DND-41 (cell line): ENCODE data around the gene ZNF490.

Source experiments
- ATAC-seq: fragments of 200-7000 bp; cut with Tn5 transposase; 3 replicates; pipeline ENCODE4 v1.9.1; 2021; ENCODE audit warnings: low read depth; ENCODE audit not compliant: insufficient read depth
- DNase-seq: peaks from one replicate; pipeline ENCODE4 v3.0.0-alpha.2; 2020
- H2AFZ ChIP-seq: 2 replicates; pipeline ENCODE4 v1.6.0; 2012; ENCODE audit warnings: low read depth, low read length
- H3K27ac ChIP-seq: 2 replicates; pipeline ENCODE4 v1.5.1; 2012; ENCODE audit warnings: low read length, inconsistent platforms
- H3K27me3 ChIP-seq: fragments of 200-600 bp; sonication (generic); 2 replicates; pipeline ENCODE4 v1.6.0; 2012; ENCODE audit warnings: low read length, mild to moderate bottlenecking, inconsistent platforms; ENCODE audit not compliant: insufficient read depth, poor library complexity
- H3K36me3 ChIP-seq: 2 replicates; pipeline ENCODE4 v1.5.1; 2012; ENCODE audit warnings: low read length, inconsistent platforms; ENCODE audit not compliant: insufficient read depth
- H3K4me1 ChIP-seq: 2 replicates; pipeline ENCODE4 v1.5.1; 2012; ENCODE audit warnings: mild to moderate bottlenecking, low read length; ENCODE audit not compliant: insufficient read depth
- H3K4me2 ChIP-seq: 2 replicates; pipeline ENCODE4 v1.6.0; 2012; ENCODE audit warnings: mild to moderate bottlenecking, moderate library complexity, low read length, inconsistent platforms; ENCODE audit not compliant: insufficient read depth
- H3K4me3 ChIP-seq, 2 experiments: fragments of 200-600 bp in 1 of 2; shearing (Covaris generic) in 1 of 2; 2 replicates each; pipeline ENCODE4 v1.5.1; 2012 to 2016; ENCODE audit warnings: inconsistent platforms in 2 of 2, low read length in 2 of 2, mild to moderate bottlenecking in 2 of 2, low read depth in 1 of 2, moderate library complexity in 1 of 2
- H3K79me2 ChIP-seq: 2 replicates; pipeline ENCODE4 v1.6.0; 2012; ENCODE audit warnings: low read length, inconsistent platforms; ENCODE audit not compliant: insufficient read depth
- H3K9ac ChIP-seq: 2 replicates; pipeline ENCODE4 v1.6.0; 2012; ENCODE audit warnings: low read depth, mild to moderate bottlenecking, inconsistent platforms, low read length, moderate library complexity
- H3K9me3 ChIP-seq: 2 replicates; pipeline ENCODE4 v1.5.1; 2012; ENCODE audit warnings: low read length, moderate library complexity, mild to moderate bottlenecking, inconsistent platforms; ENCODE audit not compliant: insufficient read depth, severe bottlenecking
- H4K20me1 ChIP-seq: 2 replicates; pipeline ENCODE4 v1.6.0; 2012; ENCODE audit warnings: low read length; ENCODE audit not compliant: insufficient read depth
- EZH2 ChIP-seq: IDR thresholded peaks from 3 replicates; pipeline ENCODE4 v1.6.1; 2012; ENCODE audit warnings: borderline replicate concordance, low read depth, mild to moderate bottlenecking, moderate library complexity, low read length, inconsistent platforms; ENCODE audit not compliant: severe bottlenecking
- TF ChIP-seq, protein P1 (sequence below): IDR thresholded peaks from 2 replicates; pipeline ENCODE4 v1.5.1; 2012; ENCODE audit warnings: borderline replicate concordance, low read length, moderate library complexity, mild to moderate bottlenecking; ENCODE audit not compliant: poor library complexity, severe bottlenecking; ENCODE audit errors: extremely low read depth

The ZNF490 gene

DNA sequence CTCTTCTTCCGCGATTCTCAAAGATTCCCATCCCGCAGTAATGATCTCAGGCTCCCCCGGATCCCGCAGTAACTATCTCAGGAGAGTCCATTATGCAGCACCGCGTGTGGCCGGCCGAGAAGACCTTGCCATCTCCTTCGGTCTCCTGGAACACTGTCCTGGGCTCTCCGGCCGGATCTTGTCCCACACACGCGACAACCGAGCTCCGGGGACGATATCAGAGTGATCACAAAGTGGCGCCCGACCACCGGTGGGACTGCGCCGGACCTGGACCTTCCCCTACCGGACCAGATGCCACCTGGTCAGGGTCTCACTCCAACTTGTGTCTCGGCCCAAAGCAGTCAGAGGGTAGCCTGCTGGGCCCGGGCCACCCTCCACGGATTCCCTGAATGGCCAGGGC lies 31.9 kb upstream of the ZNF490 start:
- no peak for ATAC-seq
- H2AFZ ChIP-seq = no peak overlapping the region

DNA sequence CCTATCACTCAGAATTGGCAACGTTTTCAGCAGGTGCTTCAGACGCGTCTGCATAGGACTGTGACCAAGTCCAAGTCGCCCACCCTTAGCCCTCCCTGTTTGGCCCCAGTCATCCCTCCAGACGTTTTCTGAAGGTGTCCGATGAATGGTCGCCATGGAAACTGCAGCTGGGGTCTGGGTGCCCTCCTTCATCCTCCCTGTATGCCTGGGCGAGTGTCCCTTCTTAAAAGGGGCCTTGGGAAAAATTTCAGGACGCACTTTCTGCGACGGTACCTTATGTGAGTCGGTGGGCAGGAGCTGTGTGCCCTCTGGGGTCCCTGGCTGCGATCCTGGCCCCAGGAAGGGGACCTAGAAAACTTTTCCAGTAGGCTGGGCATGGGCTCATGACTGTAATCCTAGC lies 30.8 kb upstream of the ZNF490 start:
- Histone ChIP-seq H3K27me3 (no peaks in the 10 kb centered on the region), H3K9ac (no peak overlapping the region), H3K27ac (no peak overlapping the region), H4K20me1 (no peaks in the 10 kb centered on the region), H2AFZ (no peak overlapping the region), H3K4me1 (peaks cover 12% of the 10 kb centered on the region), H3K9me3 (no peaks in the 10 kb centered on the region), H3K4me2 (no peak overlapping the region), H3K79me2 (no peaks in the 10 kb centered on the region), H3K4me3 (no peak overlapping the region), H3K36me3 (no peaks in the 10 kb centered on the region)
- ATAC-seq (no peak), DNase-seq (no peak)
- TF ChIP-seq, protein P1, sequence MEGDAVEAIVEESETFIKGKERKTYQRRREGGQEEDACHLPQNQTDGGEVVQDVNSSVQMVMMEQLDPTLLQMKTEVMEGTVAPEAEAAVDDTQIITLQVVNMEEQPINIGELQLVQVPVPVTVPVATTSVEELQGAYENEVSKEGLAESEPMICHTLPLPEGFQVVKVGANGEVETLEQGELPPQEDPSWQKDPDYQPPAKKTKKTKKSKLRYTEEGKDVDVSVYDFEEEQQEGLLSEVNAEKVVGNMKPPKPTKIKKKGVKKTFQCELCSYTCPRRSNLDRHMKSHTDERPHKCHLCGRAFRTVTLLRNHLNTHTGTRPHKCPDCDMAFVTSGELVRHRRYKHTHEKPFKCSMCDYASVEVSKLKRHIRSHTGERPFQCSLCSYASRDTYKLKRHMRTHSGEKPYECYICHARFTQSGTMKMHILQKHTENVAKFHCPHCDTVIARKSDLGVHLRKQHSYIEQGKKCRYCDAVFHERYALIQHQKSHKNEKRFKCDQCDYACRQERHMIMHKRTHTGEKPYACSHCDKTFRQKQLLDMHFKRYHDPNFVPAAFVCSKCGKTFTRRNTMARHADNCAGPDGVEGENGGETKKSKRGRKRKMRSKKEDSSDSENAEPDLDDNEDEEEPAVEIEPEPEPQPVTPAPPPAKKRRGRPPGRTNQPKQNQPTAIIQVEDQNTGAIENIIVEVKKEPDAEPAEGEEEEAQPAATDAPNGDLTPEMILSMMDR = no peak
- TF ChIP-seq EZH2 = no peak

More for the DNA sequence above, 31.9 kb upstream of the ZNF490 start:
- Histone ChIP-seq H3K9me3 (no peaks in the 10 kb centered on the region), H3K4me3 (no peak overlapping the region), H3K36me3 (no peaks in the 10 kb centered on the region), H3K27me3 (no peaks in the 10 kb centered on the region), H4K20me1 (no peaks in the 10 kb centered on the region), H3K79me2 (no peaks in the 10 kb centered on the region), H3K4me1 (peaks cover 12% of the 10 kb centered on the region), H3K27ac (no peak overlapping the region), H3K4me2 (no peak overlapping the region), H3K9ac (no peak overlapping the region)
- no peak for DNase-seq
- TF ChIP-seq, protein P1 = no peak
- no peak for TF ChIP-seq EZH2

DNA sequence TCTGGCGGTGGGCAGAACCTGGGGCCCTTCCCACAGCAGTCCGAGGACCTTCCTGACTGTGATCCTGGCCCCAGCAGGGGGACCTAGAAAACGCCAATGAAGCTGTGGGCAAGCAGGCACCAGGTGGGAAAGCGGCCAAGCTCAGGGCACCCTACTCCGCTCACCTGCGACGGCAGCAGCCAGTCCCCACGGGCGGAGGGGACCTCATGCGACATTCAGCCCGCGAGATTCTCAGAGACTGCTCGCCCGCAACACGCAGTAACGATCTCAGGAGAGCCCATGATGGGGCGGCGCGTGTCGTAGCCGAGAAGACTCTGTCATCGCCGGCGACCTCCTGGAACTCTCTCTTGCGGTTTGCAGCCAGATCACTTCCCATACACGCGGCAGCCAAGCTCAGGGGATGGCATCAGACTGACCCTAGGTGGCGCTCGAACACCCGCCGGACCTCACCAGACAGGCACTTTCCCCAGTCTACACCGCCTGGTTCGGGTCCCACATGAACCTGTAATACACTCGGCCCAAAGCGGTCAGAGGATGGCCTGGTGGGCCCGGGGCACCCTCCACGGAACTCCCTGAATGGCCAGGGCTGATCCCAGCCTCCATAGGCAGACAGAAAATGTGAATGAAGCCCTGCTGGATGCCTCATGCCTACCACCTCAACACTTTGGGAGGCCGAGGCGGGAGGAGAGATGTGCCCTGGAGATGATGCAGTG lies 29.4 kb upstream of the ZNF490 start:
- Histone ChIP-seq H3K9ac (peak overlapping the region; percentile 48), H3K4me3 (peak overlapping the region in 1 of 2 experiments; percentile 46; a peak in 2 of 4 replicates), H4K20me1 (no peaks in the 10 kb centered on the region), H3K36me3 (no peaks in the 10 kb centered on the region), H3K9me3 (no peaks in the 10 kb centered on the region), H3K27me3 (no peaks in the 10 kb centered on the region), H3K4me1 (peaks cover 12% of the 10 kb centered on the region), H2AFZ (peak overlapping the region; percentile 94), H3K27ac (peak overlapping the region; percentile 48), H3K4me2 (peak overlapping the region; percentile 58), H3K79me2 (no peaks in the 10 kb centered on the region)
- TF ChIP-seq, protein P1 = peak; percentile 97
- TF ChIP-seq EZH2 = no peak
- DNase-seq (peak; percentile 88), ATAC-seq (peak; percentile 96)
